Measurements from ENCODE around the gene IFI30. TPM values are rescaled to one million over a fixed set of nuclear protein-coding genes. Genes with fewer than 3 reads are reported as not detected.

IFI30 gene
- total RNA-seq, 1 experiment from 2014 or later: 23.6 TPM

DNA sequence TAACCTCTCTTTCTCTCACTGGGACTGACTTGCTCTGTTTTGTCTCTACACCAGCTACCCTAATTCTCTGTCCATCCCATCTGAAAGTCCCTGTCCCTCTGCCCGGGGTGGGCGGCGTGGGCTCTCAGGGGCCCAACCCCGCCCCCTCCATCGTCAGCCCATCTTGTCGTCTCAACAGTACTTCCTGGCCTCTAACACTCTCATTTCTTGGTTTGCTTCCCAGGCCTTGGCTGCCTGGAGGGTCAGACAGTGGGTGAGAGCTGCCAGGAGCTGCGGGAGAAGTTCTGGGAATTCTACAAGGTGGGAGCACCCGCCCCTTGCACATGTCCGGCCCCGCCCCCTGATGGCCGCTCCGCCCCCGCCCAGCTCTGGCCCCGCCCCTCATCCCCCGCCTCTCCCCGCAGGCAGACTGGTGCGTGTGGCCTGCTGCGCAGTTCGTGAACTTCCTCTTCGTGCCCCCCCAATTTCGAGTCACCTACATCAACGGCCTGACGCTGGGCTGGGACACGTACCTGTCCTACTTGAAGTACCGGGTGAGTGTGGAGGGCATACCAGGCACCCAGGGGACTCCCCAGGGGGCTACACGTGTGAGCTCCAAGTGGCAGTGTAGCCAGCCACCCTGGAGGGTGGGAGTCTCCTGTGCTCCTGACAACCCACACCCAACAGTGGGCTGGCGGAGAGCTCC, 21.1 kb downstream of the IFI30 start:
- no peak overlapping the region for H4K91ac ChIP-seq (ENCODE audit: insufficient read length, low read depth, low read length)
- H2BK15ac ChIP-seq (ENCODE audit: low read depth, low read length): no peak overlapping the region
- Mint-ChIP-seq H3K4me1 (peaks cover 17 to 20% of the 10 kb centered on the region in 2 experiments), H3K27me3 (ENCODE audit: low read depth) (no peaks in the 10 kb centered on the region; the same call in 1 of the 2 replicates), H3K36me3 (ENCODE audit: insufficient read depth in 1 of 3, low read depth in 3 of 3) (peaks cover 14 to 32% (median 32%) of the 10 kb centered on the region in 3 experiments), H3K4me3 (peak overlapping the region; percentile 84 to 90), H3K27ac (0 out of 7 replicates have a peak overlapping the region, but pooled peaks of 2 of the 3 experiments have one; percentile 21 to 34), H3K9me3 (no peaks in the 10 kb centered on the region; a peak in 1 of 5 replicates)
- H4K20me1 ChIP-seq (ENCODE audit: control insufficient read depth, insufficient read depth, insufficient read length): no peaks in the 10 kb centered on the region
- no peak overlapping the region for H2AFZ ChIP-seq (ENCODE audit: low read length)
- no peaks in the 10 kb centered on the region; the same call in 1 of the 2 replicates for H3K4me1 ChIP-seq (ENCODE audit: insufficient read depth, low read length)
- H2AK5ac ChIP-seq (ENCODE audit: insufficient read length, low read length): no peak overlapping the region
- H2BK120ac ChIP-seq (ENCODE audit: low read depth, low read length, poor library complexity, severe bottlenecking): no peak overlapping the region
- no peaks in the 10 kb centered on the region for H3K9me3 ChIP-seq (ENCODE audit: control insufficient read depth, low read depth, low read length)
- no peak overlapping the region for H3K4ac ChIP-seq (ENCODE audit: low read depth, low read length)
- no peak overlapping the region for H2BK5ac ChIP-seq (ENCODE audit: insufficient read length, low read length)
- peak overlapping the region; percentile 5 for H3K9ac ChIP-seq (ENCODE audit: extremely low read depth, insufficient read length, low read length)
- no peak overlapping the region for H2BK20ac ChIP-seq (ENCODE audit: low read depth, low read length, poor library complexity, severe bottlenecking)
- DNase-seq: peak; percentile 77
- peaks cover 6% of the 10 kb centered on the region for H3K79me1 ChIP-seq (ENCODE audit: insufficient read depth, low read depth, low read length, poor library complexity, severe bottlenecking)
- H2BK12ac ChIP-seq (ENCODE audit: insufficient read length, low read depth, low read length): no peak overlapping the region
- H4K8ac ChIP-seq (replicated peaks; ENCODE audit: insufficient read length, low read depth, low read length): no peak overlapping the region
- no peak overlapping the region for H3K23ac ChIP-seq (ENCODE audit: insufficient read length, low read depth, low read length)
- TF ChIP-seq, protein P1, sequence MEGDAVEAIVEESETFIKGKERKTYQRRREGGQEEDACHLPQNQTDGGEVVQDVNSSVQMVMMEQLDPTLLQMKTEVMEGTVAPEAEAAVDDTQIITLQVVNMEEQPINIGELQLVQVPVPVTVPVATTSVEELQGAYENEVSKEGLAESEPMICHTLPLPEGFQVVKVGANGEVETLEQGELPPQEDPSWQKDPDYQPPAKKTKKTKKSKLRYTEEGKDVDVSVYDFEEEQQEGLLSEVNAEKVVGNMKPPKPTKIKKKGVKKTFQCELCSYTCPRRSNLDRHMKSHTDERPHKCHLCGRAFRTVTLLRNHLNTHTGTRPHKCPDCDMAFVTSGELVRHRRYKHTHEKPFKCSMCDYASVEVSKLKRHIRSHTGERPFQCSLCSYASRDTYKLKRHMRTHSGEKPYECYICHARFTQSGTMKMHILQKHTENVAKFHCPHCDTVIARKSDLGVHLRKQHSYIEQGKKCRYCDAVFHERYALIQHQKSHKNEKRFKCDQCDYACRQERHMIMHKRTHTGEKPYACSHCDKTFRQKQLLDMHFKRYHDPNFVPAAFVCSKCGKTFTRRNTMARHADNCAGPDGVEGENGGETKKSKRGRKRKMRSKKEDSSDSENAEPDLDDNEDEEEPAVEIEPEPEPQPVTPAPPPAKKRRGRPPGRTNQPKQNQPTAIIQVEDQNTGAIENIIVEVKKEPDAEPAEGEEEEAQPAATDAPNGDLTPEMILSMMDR (conservative IDR thresholded peaks at IDR 0.05): no peak
- H3K79me2 ChIP-seq (ENCODE audit: insufficient read depth, low read length): peaks cover 2% of the 10 kb centered on the region; the same call in 1 of the 2 replicates
- H3K23me2 ChIP-seq (ENCODE audit: insufficient read length, low read depth, low read length, poor library complexity, severe bottlenecking): peaks cover 8% of the 10 kb centered on the region
- no peak overlapping the region for H3K14ac ChIP-seq (ENCODE audit: insufficient read depth, low read length)
- WGBS (ENCODE audit: extremely low coverage, insufficient read length, low lambda C conversion rate): no CpG with 5 or more reads among the region's 27 CpGs
- H3K18ac ChIP-seq (ENCODE audit: insufficient read length, low read depth, low read length): no peak overlapping the region
- no peak overlapping the region for H3K27ac ChIP-seq (ENCODE audit: insufficient read length, low read depth, low read length)
- H3K27me3 ChIP-seq (ENCODE audit: insufficient read depth, low read length): no peaks in the 10 kb centered on the region
- H3K56ac ChIP-seq (ENCODE audit: insufficient read length, low read depth, low read length): no peak overlapping the region
- peak overlapping the region; percentile 87 for H3K4me2 ChIP-seq (ENCODE audit: insufficient read depth, insufficient read length, low read length)
- no peak overlapping the region for H4K5ac ChIP-seq (ENCODE audit: insufficient read length, low read depth, low read length)
- no peak overlapping the region for H3T11ph ChIP-seq (ENCODE audit: low read length)
